NCI-H82 (cell line): ENCODE data around the gene C1RL.

ENCODE experiments used
- DNase-seq: peaks from one replicate; lab custom pipeline; 2025; lab: John Stamatoyannopoulos, UW

Gene C1RL

DNA sequence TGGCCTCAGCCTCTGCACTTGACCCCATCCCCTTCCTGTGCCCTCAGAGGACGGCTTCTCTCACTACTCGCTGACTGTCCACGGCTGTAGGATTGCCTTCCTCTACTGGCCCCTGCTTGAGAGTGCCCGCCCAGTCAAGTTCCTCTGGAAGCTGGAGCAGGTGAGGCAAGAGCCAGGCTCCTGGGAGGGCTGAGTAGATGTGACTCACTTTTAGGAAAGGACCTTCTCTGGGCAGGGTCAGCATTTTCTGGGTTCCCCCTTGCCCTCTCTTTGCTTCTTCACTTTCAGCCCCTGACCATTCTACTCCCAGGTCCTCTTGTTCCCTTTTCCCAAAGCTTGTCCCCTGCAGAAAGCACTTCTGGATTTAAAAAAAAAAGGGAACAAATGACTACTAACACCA lies 28.9 kb upstream of the C1RL start:
- DNase-seq, result no peak

DNA sequence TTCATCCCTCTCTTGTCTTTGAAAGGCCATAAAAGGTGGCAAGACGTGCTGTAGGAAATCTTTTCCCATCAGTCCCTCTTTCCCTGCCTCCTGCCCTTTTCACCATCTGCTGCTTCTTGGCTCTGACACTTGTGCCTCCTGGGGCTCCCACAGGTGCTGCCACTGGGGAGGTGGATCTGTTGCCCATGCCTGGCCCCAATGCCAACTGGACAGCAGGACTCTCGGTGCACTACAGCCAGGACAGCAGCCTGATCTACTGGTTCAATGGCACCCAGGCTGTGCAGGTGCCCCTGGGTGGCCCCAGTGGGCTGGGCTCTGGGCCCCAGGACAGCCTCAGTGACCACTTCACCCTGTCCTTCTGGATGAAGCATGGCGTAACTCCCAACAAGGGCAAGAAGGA lies 27.7 kb upstream of the C1RL start:
- no peak for DNase-seq

DNA sequence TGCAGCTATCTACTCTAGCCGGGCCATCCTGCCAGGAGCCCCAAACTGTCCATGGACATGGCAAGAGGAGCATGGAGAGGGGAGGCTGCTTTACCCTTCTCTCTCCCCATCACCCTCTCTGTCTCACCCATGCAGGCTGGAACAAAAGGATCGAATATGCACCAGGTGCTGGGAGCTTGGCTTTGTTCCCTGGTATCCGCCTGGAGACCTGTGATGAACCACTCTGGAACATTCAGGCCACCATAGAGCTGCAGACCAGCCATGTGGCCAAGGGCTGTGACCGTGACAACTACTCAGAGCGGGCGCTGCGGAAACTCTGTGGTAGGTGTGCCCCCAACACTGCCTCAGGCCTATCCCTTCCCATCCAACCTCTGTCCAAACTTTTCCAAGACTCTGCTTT lies 27.1 kb upstream of the C1RL start:
- no peak for DNase-seq

DNA sequence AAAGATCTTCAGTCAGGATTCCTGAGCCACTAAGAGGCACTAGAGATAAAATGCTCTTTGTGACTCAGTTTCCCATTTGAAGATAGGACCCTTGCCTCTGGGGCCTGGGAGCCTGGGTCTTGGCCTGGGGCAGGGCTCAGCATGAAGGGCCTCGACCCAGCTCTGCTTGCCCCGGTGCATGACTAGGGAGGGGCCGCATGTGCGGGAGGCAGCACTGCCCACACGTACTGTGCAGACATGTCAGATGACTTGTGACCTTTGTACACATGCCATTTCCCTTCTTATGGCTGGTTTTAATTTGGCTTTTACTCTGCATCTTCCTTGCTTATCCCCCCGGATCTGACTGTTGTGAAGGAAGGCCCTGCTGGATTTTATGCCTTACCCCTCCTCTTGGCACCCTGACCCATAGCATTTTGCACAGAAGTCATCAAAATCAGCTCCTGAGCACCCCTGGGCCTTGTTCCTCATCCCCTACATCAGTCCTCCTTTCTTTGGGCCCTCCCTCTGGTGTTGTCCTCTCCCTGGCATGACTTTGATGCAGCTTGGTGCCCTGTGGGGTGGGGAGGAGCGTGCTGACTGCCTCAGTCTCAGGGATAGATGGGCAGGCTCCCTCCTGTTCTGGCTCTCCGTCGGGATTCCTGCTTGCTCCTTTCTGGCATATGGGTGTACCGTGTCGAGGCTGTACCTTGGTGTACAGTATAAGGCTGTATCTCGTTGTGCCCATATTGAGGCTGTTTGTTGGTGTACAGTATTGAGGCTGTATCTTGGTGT lies 25.6 kb upstream of the C1RL start:
- DNase-seq, result no peak

DNA sequence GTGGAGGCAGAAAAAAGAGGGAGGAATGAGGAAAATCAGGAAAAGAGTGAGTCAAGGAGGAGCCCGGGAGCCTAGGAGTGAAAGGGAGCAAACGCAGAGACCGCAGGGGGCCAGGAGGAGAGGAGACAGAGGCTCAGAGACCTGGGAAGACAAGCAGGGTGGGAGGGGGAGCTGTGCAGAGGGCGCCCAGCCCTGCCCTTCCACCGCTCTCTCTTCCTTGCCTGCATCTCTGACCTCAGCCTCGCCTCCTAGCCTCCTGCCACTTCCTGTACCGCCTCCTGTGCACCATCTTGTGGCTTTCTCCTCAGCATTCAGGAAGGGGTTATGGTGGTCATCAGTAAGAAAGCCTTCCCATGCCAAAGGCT lies 22.5 kb upstream of the C1RL start:
- DNase-seq, result no peak

DNA sequence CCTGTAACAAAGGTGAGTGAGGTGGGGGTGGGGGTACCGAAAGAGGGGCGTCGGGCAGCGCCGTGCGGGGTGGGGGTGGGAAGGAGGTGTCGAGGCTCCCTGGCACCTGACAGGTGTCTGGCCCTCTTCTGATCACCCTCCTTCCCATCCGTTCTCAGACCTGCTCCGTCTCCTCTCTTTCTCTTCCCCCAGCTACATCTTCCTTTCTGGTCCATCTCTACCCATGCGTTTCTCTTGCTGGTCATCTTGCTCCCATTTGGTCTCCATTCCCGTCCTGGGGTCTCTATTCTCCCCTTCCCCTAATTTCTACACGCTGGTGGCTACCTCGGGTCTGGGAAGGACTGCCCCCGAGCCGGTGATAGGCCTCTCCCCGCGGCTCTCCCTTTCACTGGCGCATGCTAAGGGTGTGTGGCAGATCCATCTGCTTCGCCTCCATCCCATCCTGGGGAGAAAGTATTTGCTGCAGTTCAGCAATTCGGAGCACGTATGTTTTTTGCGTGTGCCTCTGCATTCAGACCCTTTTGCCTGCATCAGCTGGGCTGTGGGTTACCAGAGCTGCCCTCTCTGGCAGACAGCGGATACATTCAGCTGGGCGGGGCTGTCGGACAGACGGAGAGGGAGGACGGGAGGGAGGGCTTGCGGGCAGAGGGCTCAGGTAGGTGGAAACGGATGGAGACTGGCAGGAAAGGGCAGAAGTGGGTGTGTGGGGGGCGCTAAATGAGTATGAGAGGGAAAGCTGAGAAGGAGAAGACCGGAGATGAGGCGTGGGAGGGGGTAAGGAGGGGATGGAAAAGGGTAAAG lies 21.9 kb upstream of the C1RL start:
- DNase-seq, result peak; percentile 77

DNA sequence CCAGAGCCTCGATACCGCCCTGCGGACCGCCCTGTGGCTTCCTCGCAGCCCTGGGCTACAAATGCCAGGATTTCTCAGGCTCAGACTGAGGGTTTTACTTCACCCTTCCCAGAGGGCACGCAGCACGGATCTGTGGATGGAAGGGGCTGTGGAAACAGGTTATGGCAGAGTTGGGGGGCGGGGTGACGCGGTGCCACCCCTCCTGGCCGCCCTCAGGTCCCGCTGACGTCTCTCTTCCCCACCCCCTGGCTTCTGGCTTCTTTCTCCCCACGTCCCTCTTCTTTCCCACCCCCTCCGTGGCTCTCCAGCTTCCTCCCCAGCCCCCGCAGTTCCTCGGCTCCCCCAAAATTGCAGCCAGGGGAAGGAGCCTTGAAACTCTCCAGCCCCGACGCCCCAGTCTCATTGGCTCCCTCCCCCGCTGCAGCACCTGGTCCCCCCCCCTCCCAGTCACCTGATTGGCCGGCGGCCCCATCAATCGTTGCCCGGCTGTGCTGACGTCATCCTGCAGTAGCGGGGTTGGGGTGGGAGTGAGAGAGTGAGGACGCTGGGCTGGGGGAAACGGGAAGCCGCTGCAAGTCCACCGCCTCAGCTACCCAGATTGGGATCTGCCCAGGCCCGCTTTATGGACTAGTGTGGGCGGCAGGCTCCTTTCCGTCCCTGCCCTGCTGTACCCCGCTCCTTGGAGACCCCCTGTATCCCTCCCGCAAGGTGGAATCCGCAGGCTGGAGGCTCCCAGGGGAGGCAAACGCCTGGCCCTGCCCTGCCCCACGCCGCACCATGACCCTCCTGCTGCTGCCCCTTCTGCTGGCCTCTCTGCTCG lies 21.1 kb upstream of the C1RL start, which contains the start of gene CLSTN3:
CLSTN3 (plus strand) TSS at position 500 of the 820 bp plus-strand sequence; CDS start at position 778, 278 bp downstream.
- peak; percentile 91 for DNase-seq

DNA sequence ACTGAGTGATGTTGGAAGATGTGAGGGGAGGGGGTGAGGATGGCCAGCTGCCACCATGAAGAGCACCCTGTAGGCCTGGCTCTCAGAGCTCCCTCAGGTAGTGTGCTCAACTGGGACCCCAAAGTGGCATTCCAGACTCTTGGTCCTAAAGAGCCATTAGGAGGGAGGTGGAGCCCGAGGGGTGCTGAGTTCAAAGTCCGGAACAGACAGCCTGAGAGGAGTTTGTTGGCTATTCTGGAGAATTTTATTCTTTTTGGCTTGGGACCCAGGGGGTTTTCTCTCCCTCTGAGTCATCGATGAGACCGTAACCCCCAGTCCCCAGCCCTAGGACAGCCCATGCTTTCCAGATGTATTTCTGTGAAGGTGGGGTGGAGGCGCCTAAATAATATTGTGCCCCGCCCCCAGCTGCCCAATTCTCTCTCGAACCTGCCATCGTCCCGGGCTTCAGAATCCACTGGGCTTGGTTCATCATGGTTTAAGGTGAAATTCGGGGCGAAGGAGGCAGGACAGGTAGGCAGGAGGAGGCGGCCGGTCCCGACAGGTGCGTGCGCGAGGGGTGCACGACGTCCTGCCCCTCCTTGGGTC lies 20.4 kb upstream of the C1RL start:
- no peak for DNase-seq

DNA sequence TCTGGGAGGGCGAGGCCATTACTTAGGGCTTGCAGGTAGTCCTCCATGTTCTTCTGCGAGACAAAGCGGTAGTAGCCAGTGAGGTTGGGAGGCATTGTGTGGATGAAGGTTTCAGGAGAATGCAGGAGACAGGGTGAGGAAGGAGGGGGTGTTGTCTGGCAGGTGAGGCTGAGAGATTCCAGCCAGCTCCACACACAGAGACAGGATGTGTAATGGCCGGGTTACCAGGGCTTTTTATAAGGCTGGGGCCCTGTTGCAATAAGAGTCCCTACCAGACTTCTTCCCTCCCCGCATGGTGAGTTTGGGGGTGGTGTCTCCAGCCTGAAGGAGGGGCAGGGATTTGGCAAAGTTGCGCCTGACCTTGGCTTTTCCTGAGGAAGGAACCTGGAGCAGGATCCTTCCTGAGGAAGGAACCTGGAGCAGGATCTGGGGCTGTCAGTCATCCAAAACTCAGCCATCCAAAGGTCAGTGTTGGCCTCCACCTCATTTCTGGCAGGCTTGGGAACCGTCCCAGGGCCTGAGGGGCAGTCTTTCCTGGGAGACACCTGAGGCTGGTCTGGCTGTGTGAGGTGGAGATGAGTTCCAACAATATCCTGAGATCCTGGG lies 19.8 kb upstream of the C1RL start, which contains the start of gene RBP5:
RBP5 (minus strand) TSS at position 209 of the 606 bp plus-strand sequence; CDS start at position 95, 114 bp downstream.
- no peak for DNase-seq

DNA sequence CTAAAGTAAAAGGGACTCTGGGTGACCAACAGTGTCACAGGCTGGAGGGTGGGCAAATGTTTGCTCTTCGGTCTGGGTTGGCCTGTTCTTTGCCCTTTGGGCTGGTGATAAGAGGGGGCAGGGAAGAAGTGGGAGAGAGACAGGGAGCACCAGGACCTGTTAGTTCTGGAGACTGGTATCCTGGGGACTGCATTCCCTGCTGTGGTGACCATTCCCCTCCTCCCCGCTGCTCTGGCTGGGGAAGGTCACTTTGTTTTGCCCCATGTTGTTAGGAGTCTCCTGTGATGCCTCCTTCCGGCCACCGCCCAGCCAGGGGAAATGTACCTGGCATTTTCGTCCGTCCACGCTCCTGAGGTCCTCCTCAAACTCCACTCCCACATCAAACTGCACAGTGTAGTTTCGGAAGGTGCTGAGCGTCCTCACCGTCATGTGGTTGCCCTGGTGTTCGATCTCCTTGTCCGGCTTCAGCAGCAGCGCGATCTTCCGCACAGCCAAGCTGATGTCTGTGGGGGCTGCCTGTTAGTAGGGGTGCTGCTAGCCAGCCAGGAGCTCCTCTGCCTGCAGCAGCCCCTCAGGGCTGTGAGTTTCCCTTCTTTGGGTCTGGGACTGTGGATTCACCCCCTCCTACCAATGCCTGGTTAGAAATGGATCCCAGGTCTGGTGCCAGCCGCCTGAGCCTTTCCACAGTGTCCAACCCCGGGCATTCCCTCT lies 19.1 kb upstream of the C1RL start:
- no peak for DNase-seq

DNA sequence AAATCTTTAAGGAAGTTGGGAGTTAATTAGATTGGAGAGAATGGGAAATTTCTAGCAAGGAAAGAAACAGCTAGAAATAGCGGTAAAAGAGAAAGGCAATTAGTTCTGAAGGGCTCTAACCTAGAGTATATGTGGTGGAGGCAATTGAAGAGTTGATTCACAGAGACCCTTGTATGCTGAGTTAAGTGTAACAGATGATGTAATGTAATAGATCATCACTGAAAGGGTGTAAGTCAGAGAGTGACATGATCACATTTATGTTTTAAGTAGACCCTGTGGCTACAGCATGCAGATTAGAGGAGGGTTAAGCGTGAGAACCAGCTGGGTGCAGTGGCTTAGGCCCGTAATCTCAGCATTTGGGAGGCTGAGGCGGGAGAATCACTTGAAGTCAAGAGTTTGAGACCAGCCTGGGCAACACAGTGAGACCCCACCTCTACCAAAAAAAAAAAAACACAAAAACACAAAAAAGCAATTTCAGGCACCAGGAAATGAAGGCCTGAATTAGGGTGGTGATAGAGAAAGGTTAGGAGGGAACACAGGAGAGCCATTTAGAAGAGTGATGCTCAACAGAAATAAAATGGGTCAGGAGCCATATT lies 16.7 kb upstream of the C1RL start:
- peak; percentile 79 for DNase-seq

DNA sequence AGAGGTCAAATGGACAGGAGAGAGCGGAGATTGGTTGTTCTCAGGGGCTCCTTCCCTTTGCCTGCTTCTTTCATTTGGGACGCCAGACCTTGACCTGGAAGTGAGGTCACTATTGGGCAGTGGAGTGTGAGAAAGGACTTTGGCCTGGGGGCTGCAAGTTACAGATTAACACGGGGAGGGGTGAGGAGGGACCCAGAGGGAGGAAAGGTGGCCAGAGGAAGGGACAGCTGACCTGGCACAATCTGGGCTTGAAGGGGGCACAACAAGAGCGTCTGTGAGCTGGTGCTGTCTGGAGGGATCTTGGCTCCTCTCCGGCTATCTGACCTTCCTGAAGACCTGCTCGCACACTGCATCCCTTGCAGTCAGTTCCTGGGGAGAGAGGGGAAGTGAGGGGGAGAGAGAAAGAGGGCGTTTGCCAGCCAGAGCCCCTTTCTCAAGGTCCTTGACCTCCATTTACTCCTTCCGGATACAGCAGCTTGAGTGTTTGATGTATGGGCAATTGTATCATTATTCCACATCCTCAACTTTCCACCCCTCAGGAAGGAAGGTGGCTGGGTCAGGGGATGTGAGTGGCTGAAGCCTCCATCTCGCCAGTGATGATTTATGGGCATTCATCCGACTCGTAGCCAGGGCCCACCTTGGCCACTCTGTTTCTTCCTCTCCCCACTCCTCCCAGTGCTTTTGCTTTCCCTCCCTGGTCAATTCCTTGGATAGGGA lies 14.9 kb upstream of the C1RL start:
- no peak for DNase-seq

DNA sequence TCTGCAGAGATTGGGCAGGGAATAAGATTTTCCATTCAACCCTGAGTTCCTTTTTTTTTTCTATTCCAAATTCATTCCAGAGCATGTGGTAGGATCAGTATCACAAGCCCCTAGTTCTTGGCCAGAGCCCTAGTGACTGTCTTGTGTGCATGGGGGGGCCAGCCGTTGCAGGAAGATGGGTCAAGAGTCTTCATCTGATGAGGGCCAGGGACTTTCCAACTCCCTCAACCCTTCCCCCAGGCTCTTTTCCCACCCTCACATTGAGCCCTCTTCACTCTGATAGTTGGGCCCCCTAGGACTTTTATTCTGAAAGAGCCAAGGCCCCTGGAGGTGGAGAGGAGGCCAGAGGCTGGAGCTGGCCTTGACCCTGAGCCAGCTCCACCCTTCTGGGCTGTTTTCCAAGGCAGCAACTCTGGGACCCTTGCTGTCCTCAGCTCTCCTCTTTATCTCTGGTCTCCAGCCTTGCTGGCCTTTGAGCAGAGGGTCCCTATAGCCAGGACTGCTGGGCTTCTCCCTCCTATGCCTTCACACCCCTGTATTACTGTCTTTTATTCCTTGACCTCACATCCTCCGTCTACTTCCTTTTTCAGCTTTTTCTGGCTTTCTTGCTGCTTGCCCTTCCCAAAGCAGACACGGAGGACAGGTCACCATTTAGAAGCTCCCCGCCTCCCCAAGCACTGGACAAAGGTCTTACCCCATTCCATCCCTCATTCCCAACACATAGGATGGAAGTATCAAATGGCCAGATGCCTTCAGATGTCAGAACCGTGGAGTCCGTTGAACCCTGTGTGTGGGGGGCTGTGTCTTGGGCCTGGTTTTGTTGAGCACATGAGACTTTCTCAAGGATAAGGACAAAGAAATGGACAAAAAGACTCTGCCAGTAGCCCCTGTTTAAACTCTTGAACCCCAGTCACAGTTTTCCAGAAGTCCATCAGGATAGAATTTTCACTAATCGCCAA lies 14.1 kb upstream of the C1RL start:
- DNase-seq, result no peak

DNA sequence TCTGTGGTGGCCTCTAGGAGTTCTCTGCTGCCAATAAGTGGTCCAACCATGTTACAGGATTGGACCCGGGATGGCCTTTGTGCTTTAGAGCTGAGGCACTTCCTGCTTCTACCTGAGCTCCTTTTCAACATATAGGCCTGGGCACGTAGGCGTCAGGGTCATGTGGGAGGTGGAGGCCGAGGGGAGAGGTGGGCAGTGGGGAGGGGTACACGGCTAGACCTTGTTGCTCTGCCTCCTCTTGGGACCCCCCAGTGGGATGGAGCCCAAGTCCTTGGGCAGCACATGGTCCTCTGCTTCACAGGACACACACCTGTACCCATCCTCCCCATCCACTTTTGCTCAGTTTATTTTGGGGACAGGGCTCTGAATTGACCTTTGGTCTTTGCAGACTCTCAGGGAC lies 12.3 kb upstream of the C1RL start:
- DNase-seq, result no peak

DNA sequence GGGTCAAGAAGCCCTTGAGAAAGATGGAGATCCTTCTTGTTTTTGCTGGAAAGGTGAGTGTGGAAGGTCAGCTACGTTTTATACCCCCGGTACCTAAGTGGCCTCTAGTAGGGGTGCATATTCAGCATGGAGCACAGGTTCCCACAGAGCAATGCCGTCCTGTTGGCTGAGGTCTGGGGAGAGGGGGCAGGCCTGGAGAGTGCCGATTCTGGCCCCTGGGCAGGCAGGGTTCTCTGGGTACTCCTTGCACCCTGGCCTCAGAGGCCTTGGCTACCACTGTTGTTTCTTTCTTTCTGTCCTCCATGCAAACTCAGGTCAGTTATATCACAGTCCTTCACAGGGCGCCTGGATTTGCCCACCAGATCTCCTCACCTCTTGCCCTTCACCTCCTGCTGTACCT lies 11.2 kb upstream of the C1RL start:
- no peak for DNase-seq

DNA sequence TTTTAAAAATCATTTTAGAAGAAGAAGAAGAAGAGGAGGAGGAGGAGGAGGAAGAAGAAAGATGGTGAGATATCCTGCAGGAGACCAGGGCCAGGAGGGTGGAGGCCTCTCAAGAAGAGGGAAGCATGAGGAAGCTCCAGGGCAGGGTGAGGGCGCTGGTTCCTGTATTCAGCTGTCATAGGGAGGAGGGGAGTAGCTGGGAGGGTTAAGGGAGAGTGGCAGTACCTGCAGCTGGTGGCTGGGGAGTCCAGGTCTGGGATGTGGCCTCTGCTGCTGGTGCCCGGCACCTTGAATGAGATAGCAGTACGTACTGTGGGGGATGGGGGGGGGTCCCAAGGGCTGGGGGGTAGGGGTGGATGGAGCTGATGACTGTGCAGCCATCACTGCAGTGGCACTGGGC lies 9.9 kb upstream of the C1RL start:
- DNase-seq, result no peak

DNA sequence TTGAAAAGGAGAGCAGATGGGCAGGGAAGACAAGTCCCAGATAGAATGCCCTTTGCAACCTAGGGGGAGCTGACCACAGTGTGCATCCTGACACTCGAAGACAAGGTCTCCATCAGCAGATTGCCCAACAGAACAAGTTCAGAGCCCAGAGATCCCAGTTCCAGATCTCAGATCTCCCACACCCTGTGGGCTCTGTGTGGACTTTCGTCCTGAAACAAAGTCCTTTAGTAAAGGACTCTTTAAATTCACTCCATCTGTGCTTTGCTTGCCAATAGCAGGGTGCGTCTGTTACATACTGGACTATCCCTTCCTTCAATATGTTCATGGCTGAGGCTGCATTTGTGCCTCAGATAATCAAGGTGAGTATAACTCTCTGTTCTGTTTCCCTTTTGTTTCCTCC lies 8.7 kb upstream of the C1RL start:
- no peak for DNase-seq

DNA sequence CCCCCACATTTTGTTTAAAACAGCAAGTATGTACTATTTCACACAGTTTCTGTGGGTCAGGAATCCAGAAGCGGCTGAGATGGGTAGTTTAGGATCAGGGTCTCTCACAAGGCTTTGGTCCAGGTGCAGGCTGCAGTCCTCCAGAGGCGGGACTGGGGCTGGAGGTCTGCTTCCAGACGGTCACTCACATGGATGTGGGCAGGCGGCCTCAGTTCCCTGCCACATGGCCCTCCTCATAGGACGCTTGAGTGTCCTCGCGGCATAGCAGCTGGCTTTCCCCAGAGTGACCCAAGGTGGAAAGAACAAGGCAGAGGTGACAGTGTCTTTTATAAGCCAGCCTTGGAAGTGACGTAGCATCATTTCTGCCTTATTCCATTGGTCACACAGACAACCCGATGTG lies 7.9 kb upstream of the C1RL start:
- no peak for DNase-seq

DNA sequence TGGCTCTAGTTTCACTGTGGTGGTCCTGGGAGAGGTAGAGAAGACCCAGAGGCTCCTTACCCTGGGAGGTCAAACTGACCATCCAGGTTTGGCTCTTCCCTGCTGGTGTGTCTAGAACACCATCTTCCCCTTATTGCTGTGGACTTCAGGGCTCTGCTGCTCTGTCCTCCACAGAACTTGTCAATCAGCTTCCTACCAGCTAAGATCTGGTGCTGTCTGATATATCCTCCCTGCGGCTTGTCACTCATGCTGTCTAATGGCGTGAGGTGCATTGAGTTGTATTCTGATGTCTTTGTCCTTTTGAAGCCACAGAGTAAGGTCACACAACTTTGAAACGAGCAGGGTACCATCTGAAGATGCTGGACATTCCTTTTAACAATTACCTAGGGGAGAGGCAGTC lies 7.2 kb upstream of the C1RL start:
- DNase-seq, result no peak
